HG03460 (cell line): ENCODE measurements around the gene ZNF503.

Experiments
- ATAC-seq: cut with Tn5 transposase; IDR thresholded peaks from one replicate; pipeline ENCODE4 v1.9.1; 2021; ENCODE audit not compliant: unreplicated experiment

Gene ZNF503

GRCh38 chr10:75431180-75432111 is 29.9 kb upstream of the ZNF503 start, which contains the start of gene LRMDA:
TSS of gene LRMDA (plus strand) at chr10:75431624.
- no peak for ATAC-seq

- no peak for ATAC-seq
These were observed 28.6 kb upstream of the ZNF503 start for GRCh38 chr10:75430000-75430763.

DNA sequence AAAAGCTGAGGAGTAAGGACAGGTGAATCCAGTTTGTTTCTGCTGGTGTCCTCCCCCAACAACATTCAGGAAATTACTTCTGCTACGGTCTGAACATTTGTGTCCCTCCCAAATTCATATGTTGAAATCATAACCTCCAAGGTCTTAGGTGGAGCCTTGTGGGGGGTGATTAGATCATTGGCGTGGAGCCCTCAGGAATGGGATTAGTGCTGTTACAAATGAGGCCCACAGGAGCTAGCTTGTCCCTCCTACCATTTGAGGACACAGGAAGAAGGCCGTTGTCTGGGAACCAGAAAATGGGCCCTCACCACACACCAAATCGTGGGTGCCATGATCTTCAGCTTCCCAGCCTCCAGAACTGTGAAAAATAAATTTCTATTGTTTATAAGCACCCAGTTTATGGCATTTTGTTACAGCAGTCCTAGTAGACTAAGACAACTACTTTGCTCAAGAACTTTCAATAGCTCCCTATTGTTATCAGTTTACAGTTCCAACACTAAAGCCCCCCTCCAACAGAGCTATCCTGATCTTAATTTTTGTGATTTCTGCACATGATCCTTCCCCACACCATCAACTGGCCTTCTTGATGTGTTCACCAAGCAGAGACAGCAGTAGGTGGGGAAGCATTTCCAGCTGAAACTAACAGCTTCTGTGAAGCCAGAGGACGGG is 27.7 kb upstream of the ZNF503 start:
- ATAC-seq: no peak

GRCh38 chr10:75428434-75429158 is 27.0 kb upstream of the ZNF503 start:
- no peak for ATAC-seq

GRCh38 chr10:75427951-75428350 is 26.4 kb upstream of the ZNF503 start:
- ATAC-seq: no peak

DNA sequence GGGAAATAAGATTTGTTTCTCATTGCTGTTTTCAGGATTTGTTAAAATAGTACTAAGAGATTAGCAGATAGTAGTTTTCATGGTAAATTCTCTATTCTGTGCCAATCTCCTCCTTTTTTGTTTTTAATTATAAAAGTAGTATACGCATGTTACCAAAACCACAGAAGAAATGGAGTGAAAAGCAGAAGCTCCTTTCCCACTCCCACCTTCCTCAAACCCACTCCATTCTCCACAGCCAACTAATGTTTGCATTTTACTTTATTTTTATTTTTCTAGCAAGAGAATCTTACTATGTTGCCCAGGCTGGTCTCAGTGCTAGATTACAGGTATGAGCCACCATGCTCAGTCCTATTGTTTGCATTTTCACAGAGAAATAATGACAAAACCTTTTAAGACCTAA is 25.3 kb upstream of the ZNF503 start:
- ATAC-seq: no peak

DNA sequence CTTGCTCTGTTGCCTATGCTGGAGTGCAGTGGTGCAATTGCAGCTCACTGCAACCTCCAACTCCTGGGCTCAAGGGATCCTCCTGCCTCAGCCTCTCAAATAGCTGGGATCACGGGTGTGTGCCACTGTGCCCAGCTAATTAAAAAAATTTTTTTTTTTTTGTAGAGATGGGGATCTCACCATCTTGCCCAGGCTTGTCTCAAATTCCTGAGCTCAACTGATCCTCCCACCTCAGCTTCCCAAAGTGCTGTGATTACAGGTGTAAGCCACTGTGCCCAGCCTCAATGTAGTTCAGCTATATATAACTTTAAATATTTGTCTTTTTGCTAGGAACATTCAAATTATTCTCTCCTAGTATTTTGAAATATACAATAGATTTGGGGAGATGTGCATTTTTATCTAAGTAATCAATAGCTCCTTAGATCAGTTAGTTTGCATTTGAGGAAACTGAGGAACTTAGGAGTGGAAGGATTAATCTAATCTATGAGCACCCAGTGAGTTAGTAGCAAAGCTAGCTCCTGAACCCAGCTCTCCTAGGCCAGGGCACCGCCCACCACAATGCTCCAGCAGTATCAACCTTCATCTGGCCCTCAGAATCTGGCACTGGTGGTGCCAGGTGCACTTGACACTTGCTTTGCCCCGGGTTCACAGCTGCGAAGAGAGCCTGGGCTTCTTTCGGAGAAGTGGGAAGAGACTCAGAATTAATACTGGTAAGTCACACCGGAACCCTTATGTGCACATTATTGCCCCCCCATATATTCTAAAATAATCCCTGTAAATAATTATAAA is 23.9 kb upstream of the ZNF503 start:
- ATAC-seq: no peak

DNA sequence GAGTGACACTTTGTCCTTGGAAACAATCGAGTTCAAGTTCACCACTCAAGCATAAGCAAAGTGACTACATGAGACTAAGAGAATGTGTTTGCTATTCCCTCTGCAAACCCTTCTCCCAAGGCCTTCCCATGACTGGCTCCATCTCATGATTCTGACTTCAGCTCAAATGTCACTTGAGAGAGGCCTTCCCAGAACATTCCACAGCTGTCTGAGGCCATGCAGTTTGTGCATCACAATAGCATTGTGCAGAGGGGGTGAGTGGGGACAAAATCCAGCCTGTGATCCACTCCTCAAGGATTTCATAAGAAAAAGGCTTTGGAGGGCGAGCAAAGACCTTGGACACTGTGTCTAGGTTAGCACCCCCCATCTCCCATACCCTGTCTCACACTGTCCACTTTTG is 23.0 kb upstream of the ZNF503 start:
- ATAC-seq: no peak

GRCh38 chr10:75422913-75423312 is 21.3 kb upstream of the ZNF503 start:
- ATAC-seq: no peak

DNA sequence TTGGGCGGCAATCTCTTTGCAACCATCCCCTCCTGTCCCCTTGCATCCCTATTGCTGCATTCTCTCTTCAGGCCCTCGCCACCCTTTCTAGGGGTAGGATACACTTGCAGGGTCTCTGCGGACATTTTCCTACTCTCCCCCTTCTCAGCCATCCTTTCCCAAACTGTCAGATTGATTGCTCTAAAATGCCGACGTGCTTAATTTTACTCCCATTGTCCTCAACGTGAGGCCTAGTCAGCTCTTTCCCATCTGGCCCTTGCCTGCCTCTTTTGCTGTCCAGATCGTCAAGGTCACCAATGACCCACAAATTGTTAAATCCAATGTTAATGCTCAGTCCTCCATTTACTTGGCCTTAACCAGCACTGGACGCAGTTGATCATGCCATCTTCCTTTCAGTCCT is 17.1 kb upstream of the ZNF503 start:
- no peak for ATAC-seq

DNA sequence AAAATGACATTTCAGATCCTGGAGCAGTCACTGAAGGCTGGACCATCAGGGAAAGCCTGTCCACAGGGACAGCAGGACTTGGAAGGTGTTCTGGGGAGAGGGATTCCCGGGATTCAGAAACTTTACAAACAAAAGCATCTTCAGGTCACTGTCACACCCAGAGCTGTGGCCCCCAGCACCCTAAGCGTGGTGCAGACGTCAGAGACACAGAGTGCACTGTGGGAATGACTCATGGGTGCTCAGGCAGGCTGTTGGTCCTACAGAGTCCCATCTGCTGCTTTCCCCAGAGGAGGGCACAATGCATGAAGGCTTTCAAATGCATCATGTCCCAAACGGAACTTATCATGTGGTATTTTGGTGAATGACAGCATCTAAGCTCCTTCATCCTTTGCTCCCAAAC is 16.7 kb upstream of the ZNF503 start:
- ATAC-seq: no peak

DNA sequence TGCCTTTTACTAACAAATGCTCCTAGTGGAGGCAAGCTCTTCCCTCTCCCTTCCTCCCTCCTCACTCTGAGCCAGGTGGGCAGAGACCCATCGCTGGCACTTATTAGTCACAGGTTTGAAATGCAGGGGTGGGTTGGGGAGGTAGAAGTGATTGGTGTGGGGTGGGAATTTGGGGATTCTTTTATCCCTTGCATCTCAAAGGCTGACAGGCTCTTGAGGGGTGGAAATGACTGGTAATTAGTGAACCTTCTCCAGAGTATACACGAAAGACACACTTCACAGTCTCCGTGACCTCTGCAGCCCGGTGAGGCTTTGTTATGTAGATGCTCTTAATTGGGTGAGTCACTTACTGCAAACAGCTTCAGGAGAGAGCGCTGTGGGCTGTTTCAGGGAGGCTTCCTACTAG is 16.0 kb upstream of the ZNF503 start:
- no peak for ATAC-seq

DNA sequence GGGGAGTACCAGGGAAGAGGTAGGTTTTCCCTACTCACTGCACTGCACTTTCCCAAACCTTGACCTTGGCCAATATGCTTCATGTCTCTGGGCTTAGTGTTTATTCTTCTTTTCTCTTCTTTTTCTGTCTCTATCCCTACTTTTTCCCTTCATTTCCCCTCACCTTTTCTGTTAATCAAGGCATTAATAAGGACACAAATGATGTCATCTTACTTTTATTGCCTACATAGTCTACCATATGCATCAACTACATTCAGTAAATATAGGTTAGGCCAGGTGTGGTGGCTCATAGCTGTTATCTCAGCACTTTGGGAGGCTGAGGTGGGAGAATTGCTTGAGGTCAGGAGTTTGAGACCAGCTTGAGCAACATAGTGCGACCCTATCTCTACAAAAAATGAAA is 13.0 kb upstream of the ZNF503 start:
- ATAC-seq: no peak

DNA sequence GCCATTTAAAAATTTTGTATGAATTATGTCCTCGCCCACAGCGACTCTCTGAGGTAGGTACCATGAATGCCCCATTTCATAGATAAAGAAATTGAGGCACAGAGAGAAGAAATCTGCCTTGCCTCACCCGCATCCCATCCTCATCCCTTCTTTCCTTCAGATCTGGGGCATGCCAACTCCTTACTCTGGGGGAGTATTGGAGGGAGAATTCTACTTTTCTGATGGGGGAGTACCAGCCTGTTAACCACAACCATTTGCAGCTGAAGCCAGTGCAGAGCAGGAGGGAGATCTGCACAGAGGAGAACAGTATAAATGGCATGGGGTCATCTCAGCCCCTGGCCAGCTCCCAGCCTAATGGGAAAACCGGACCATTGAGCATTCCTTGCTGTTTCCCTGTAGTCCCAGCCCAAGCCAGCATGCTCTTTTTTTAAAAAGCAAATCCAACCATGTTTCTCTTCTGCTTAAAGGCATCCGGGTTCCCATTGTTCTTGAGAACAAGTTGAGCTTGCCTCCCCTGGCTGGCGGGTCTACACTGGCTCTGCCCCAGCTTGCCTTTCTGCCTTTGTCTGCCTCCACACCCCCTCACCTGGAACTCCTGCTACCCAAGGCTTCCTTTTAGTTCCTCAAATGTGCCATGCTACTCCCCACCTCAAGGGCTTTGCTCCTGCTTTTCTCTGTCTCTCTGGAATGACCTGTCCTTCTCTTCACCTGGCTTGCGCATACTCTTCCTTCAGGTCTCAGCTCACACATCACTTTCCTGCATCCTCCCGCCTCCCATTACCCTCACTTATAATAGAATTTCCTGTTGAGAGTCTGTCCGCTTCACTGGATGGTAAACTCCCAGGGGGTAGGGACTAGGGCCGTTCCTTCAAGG is 8.8 kb upstream of the ZNF503 start:
- ATAC-seq: no peak

DNA sequence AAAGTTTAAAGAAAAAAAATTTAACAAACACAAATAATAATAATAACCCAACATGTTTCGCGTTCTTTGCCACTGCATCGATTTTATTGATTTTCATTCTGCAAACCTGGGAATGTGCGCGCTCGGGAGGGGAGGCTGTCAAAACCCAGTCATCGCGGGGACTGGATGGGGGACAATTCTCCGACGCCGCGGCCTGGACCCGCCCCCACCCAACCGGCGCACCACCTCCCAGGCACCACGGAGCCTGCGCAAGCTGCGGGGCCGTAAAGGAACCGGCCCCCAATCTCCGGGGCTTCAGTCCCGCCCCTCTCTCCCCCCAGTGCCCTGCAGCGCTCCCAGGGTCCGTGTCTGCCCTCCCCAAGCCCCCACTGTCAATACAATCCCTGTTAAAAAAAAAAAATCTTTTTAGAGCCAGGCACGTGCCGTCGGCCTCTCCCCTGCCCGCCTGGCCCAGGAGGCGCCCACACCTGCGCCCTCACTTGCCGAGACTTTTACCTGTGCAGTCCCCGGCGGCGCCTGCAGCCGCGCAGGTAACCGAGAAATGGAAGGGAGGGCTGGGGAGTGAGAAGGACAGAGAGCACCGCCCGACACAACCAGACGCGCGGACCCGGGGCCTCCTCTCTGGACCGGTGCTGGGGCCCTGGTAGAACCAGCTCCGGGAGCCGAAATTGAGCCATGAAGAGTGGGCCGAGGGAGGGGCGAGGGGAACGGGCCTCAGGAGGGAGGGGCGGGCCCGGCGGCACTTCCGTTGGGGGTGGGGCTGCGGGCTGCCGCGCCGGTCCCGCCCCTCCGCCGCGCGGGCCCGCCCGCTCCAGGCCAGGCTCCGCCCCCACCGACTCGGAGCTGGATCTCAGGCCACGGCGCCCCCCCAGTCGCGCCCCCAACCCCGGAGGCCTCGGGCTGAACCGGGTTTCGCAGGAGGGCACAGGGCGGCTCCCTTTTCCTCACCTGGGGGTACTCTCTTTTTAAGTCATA is 7.6 kb upstream of the ZNF503 start:
- ATAC-seq: peak; percentile 49

DNA sequence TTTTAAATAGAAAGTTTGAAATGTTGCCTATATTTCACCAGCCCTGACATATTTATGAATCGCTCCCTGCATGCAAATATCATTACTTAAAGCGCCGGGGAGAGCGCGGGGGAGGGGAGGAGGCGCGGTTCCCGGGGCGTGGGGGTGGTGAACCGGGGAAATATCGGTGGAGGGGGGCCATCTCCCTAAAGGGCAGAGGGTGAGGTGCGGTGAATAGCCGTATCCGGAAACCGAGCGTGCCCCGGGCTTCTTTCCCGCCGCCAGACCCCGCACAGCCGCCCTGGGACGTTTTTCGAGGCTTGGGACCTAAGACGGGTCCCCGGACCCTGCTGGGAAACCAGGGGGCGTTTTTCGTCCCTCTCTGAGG is 6.9 kb upstream of the ZNF503 start:
- ATAC-seq: no peak

DNA sequence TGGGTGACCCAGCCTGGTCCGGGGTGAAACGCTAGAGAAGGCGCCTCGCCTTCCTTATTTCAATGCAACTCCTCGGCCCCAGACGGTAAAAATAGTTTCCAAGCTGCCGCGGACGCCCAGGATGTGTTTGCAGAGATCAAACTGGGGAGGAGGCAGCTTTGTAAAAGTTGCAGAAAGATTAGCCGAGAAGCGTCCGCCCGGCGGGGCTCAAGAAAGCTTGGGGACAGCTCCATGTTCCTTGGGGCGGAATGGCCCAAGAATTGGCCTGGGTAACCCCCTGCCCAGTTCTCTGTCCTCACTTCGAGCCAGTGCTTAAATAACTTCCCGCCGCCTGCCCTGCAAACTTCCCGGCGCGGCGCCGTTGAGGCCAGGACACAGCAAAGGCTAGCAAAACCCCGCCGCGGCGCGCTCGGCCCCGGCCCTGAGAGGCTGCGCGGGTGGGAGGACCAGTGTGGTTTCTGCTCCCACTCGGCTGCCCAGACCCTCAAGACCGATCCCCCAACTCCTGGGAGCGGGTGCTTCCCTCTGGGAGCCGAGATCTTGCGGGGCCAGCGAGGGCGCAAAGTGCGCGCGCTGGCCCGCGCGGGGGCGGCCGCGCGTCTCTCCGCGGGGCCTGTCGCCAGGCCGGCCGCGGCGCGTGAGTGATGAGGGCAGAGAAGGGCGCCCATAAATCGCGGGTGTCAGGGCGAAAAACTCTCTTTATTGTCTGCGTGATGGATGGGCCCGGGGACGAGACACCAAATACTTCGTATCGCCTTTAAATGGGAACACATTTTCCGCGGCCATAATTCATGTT is 6.3 kb upstream of the ZNF503 start:
- ATAC-seq: no peak
